ENCODE measurements around the gene GRIFIN. TPM values are rescaled to one million over a fixed set of nuclear protein-coding genes. Genes with fewer than 3 reads are reported as not detected.

Gene GRIFIN
- total RNA-seq, 8 experiments from 2014 or later, result not detected

GRCh38 chr7:2510130-2510776 is 34.1 kb upstream of the GRIFIN start:
- no peak for ATAC-seq (replicated peaks in 6 of 8)
- WGBS, 10 experiments, result 82 to 100% (median 100%) methylated on average over 1 to 2 of the region's 13 CpGs; no CpG with 5 or more reads in 7 of the 10 experiments
- no peak overlapping the region for H3K4me3 ChIP-seq

GRCh38 chr7:2509298-2509906 is 33.2 kb upstream of the GRIFIN start:
- no peak for ATAC-seq (replicated peaks in 6 of 8)
- 10 to 100% (median 52%) methylated on average over 2 to 4 of the region's 23 CpGs; no CpG with 5 or more reads in 7 of the 10 experiments for WGBS, 10 experiments
- H3K27ac ChIP-seq, result peak overlapping the region in 1 of 2 donors; percentile 2
- in situ Hi-C loops (cut with MboI; ENCODE audit: low pct_unique_long_range_greater_than_20kb in 2 of 9, low sequenced_read_pairs in 9 of 9, unreplicated experiment in 9 of 9), result no loop called here
- H3K4me1 ChIP-seq (replicated peaks in 1 of 2), result peaks cover 31 to 36% of the 10 kb centered on the region in 2 donors
- H3K4me3 ChIP-seq, result no peak overlapping the region

More at GRCh38 chr7:2510130-2510776, 34.1 kb upstream of the GRIFIN start:
- Histone ChIP-seq H3K27ac (no peak overlapping the region), H3K4me1 (replicated peaks in 1 of 2) (peaks cover 31 to 33% of the 10 kb centered on the region in 2 donors)
- in situ Hi-C loops (cut with MboI; ENCODE audit: low pct_unique_long_range_greater_than_20kb in 2 of 9, low sequenced_read_pairs in 9 of 9, unreplicated experiment in 9 of 9), result no loop called here

GRCh38 chr7:2508327-2509215 is 32.4 kb upstream of the GRIFIN start:
- peak; percentile 58 to 89 (median 80) for ATAC-seq (replicated peaks in 6 of 8)
- Histone ChIP-seq H3K27ac (no peak overlapping the region), H3K4me1 (replicated peaks in 1 of 2) (peaks cover 31 to 37% of the 10 kb centered on the region in 2 donors), H3K4me3 (no peak overlapping the region)
- in situ Hi-C loops (cut with MboI; ENCODE audit: low pct_unique_long_range_greater_than_20kb in 2 of 9, low sequenced_read_pairs in 9 of 9, unreplicated experiment in 9 of 9), result no loop called here
- WGBS, 10 experiments, result 0 to 82% (median 50%) methylated on average over 1 to 6 of the region's 43 CpGs; no CpG with 5 or more reads in 5 of the 10 experiments

- WGBS, 10 experiments, result 83 to 100% (median 95%) methylated on average over 1 to 5 of the region's 6 CpGs; no CpG with 5 or more reads in 6 of the 10 experiments
- in situ Hi-C loops (cut with MboI; ENCODE audit: low pct_unique_long_range_greater_than_20kb in 2 of 9, low sequenced_read_pairs in 9 of 9, unreplicated experiment in 9 of 9), result no loop called here
- ATAC-seq (replicated peaks in 6 of 8), result no peak
- H3K4me3 ChIP-seq, result no peak overlapping the region
- no peak overlapping the region for H3K27ac ChIP-seq
- H3K4me1 ChIP-seq (replicated peaks in 1 of 2), result peaks cover 31 to 37% of the 10 kb centered on the region in 2 donors
Observed at GRCh38 chr7:2507917-2508306, 31.7 kb upstream of the GRIFIN start.

GRCh38 chr7:2507208-2507916 is 31.2 kb upstream of the GRIFIN start:
- in situ Hi-C loops (cut with MboI; ENCODE audit: low pct_unique_long_range_greater_than_20kb in 2 of 9, low sequenced_read_pairs in 9 of 9, unreplicated experiment in 9 of 9), result no loop called here

GRCh38 chr7:2505401-2505800 is 29.2 kb upstream of the GRIFIN start:
- in situ Hi-C loops (cut with MboI; ENCODE audit: low pct_unique_long_range_greater_than_20kb in 2 of 9, low sequenced_read_pairs in 9 of 9, unreplicated experiment in 9 of 9), result no loop called here
- H3K27ac ChIP-seq, result no peak overlapping the region
- no peak overlapping the region for H3K4me3 ChIP-seq
- 80 to 100% (median 86%) methylated on average over 1 to 6 of the region's 14 CpGs; no CpG with 5 or more reads in 6 of the 10 experiments for WGBS, 10 experiments
- H3K4me1 ChIP-seq (replicated peaks in 1 of 2), result peaks cover 22 to 25% of the 10 kb centered on the region in 2 donors
- no peak for ATAC-seq (replicated peaks in 6 of 8)

More at GRCh38 chr7:2507208-2507916, 31.2 kb upstream of the GRIFIN start:
- no peak for ATAC-seq (replicated peaks in 6 of 8)
- Histone ChIP-seq H3K27ac (no peak overlapping the region), H3K4me3 (no peak overlapping the region), H3K4me1 (replicated peaks in 1 of 2) (peaks cover 31 to 35% of the 10 kb centered on the region in 2 donors)
- WGBS, 10 experiments, result 80 to 100% (median 91%) methylated on average over 1 to 9 of the region's 26 CpGs; no CpG with 5 or more reads in 6 of the 10 experiments

GRCh38 chr7:2504889-2505375 is 28.7 kb upstream of the GRIFIN start:
- Histone ChIP-seq H3K27ac (no peak overlapping the region), H3K4me3 (no peak overlapping the region), H3K4me1 (replicated peaks in 1 of 2) (peaks cover 26 to 29% of the 10 kb centered on the region in 2 donors)
- 93 to 95% methylated on average over 3 to 6 of the region's 19 CpGs; no CpG with 5 or more reads in 8 of the 10 experiments for WGBS, 10 experiments
- in situ Hi-C loops (cut with MboI; ENCODE audit: low pct_unique_long_range_greater_than_20kb in 2 of 9, low sequenced_read_pairs in 9 of 9, unreplicated experiment in 9 of 9), result no loop called here
- no peak for ATAC-seq (replicated peaks in 6 of 8)

GRCh38 chr7:2504128-2504888 is 28.1 kb upstream of the GRIFIN start:
- ATAC-seq (replicated peaks in 6 of 8), result no peak
- WGBS, 10 experiments, result 80 to 96% (median 90%) methylated on average over 2 to 6 of the region's 21 CpGs; no CpG with 5 or more reads in 6 of the 10 experiments
- Histone ChIP-seq H3K27ac (no peak overlapping the region), H3K4me3 (no peak overlapping the region), H3K4me1 (replicated peaks in 1 of 2) (peaks cover 28 to 30% of the 10 kb centered on the region in 2 donors)
- in situ Hi-C loops (cut with MboI; ENCODE audit: low pct_unique_long_range_greater_than_20kb in 2 of 9, low sequenced_read_pairs in 9 of 9, unreplicated experiment in 9 of 9), result no loop called here

GRCh38 chr7:2503056-2503941 is 27.1 kb upstream of the GRIFIN start:
- WGBS, 10 experiments, result 87 to 100% methylated on average over 1 to 3 of the region's 25 CpGs; no CpG with 5 or more reads in 8 of the 10 experiments
- no peak overlapping the region for H3K4me3 ChIP-seq

GRCh38 chr7:2502647-2502966 is 26.4 kb upstream of the GRIFIN start:
- ATAC-seq (replicated peaks in 6 of 8), result no peak
- Histone ChIP-seq H3K4me3 (no peak overlapping the region), H3K27ac (no peak overlapping the region), H3K4me1 (replicated peaks in 1 of 2) (peaks cover 34 to 36% of the 10 kb centered on the region in 2 donors)
- no CpG with 5 or more reads among the region's 13 CpGs for WGBS, 10 experiments
- in situ Hi-C loops (cut with MboI; ENCODE audit: low pct_unique_long_range_greater_than_20kb in 2 of 9, low sequenced_read_pairs in 9 of 9, unreplicated experiment in 9 of 9), result no loop called here

More at GRCh38 chr7:2503056-2503941, 27.1 kb upstream of the GRIFIN start:
- Histone ChIP-seq H3K27ac (no peak overlapping the region), H3K4me1 (replicated peaks in 1 of 2) (peaks cover 28 to 30% of the 10 kb centered on the region in 2 donors)
- in situ Hi-C loops (cut with MboI; ENCODE audit: low pct_unique_long_range_greater_than_20kb in 2 of 9, low sequenced_read_pairs in 9 of 9, unreplicated experiment in 9 of 9), result no loop called here
- no peak for ATAC-seq (replicated peaks in 6 of 8)

- H3K4me1 ChIP-seq (replicated peaks in 1 of 2), result peaks cover 35 to 41% of the 10 kb centered on the region in 2 donors
- no peak overlapping the region for H3K27ac ChIP-seq
- in situ Hi-C loops (cut with MboI; ENCODE audit: low pct_unique_long_range_greater_than_20kb in 2 of 9, low sequenced_read_pairs in 9 of 9, unreplicated experiment in 9 of 9), result no loop called here
- no peak for ATAC-seq (replicated peaks in 6 of 8)
- no peak overlapping the region for H3K4me3 ChIP-seq
- 95% methylated on average over 4 of the region's 9 CpGs; no CpG with 5 or more reads in 9 of the 10 experiments for WGBS, 10 experiments
Observed at GRCh38 chr7:2501947-2502646, 25.9 kb upstream of the GRIFIN start.

All from motor neuron (in vitro differentiated cells).